Hepatocyte (in vitro differentiated cells): ENCODE data around the gene HRG. TPM values are rescaled to one million over a fixed set of nuclear protein-coding genes. Genes with fewer than 3 reads are reported as not detected.

ENCODE experiments used
- DNase-seq: peaks from one replicate; pipeline ENCODE4 v3.0.0-alpha.2; 2016; ENCODE audit warnings: low spot score
- H2AFZ ChIP-seq: fragments of 200-600 bp; sonication (generic); 2 replicates; pipeline ENCODE4 v1.6.0; 2016; ENCODE audit warnings: antibody characterized with exemption, mild to moderate bottlenecking
- H3K27ac ChIP-seq: fragments of 200-600 bp; sonication (generic); 2 replicates; pipeline ENCODE4 v1.5.1; 2016; ENCODE audit warnings: mild to moderate bottlenecking
- H3K27me3 ChIP-seq: fragments of 200-600 bp; sonication (generic); 2 replicates; pipeline ENCODE4 v1.6.1; 2016
- H3K36me3 ChIP-seq: fragments of 200-600 bp; sonication (generic); replicated peaks from 2 replicates; pipeline ENCODE4 v1.5.1; 2016; ENCODE audit warnings: low read depth; ENCODE audit not compliant: insufficient read depth
- H3K4me1 ChIP-seq: fragments of 200-600 bp; sonication (generic); 2 replicates; pipeline ENCODE4 v1.5.1; 2016; ENCODE audit warnings: mild to moderate bottlenecking, moderate library complexity; ENCODE audit not compliant: insufficient read depth
- H3K4me2 ChIP-seq: fragments of 200-600 bp; sonication (generic); 2 replicates; pipeline ENCODE4 v1.6.0; 2016
- H3K4me3 ChIP-seq: fragments of 200-600 bp; sonication (generic); 2 replicates; pipeline ENCODE4 v1.5.1; 2016; ENCODE audit warnings: mild to moderate bottlenecking
- H3K79me2 ChIP-seq: fragments of 200-600 bp; sonication (generic); 2 replicates; pipeline ENCODE4 v1.6.0; 2017; ENCODE audit warnings: mild to moderate bottlenecking
- H3K9me2 ChIP-seq: fragments of 200-600 bp; sonication (generic); replicated peaks from 2 replicates; pipeline ENCODE4 v1.6.0; 2017; ENCODE audit warnings: mild to moderate bottlenecking; ENCODE audit not compliant: insufficient read depth
- H3K9me3 ChIP-seq: fragments of 200-600 bp; sonication (generic); 2 replicates; pipeline ENCODE4 v1.5.1; 2016; ENCODE audit warnings: low read depth, mild to moderate bottlenecking
- H4K20me1 ChIP-seq: fragments of 200-600 bp; sonication (generic); 2 replicates; pipeline ENCODE4 v1.6.0; 2016; ENCODE audit warnings: mild to moderate bottlenecking; ENCODE audit not compliant: insufficient read depth, poor library complexity, severe bottlenecking
- CTCF ChIP-seq: fragments of 200-600 bp; sonication (generic); IDR thresholded peaks from 2 replicates; pipeline ENCODE4 v1.5.1; 2016; ENCODE audit warnings: antibody characterized with exemption, mild to moderate bottlenecking; ENCODE audit not compliant: poor library complexity
- EZH2 ChIP-seq: fragments of 200-600 bp; sonication (generic); IDR thresholded peaks from 2 replicates; pipeline ENCODE4 v1.6.1; 2016; ENCODE audit warnings: antibody characterized with exemption, mild to moderate bottlenecking, borderline replicate concordance
- EZH2phosphoT487 ChIP-seq: fragments of 200-600 bp; sonication (generic); IDR thresholded peaks from one replicate; pipeline ENCODE4 v1.6.1; 2018; ENCODE audit warnings: antibody characterized with exemption, mild to moderate bottlenecking, low read depth, moderate library complexity; ENCODE audit not compliant: unreplicated experiment, severe bottlenecking
- WGBS: methylation state at CpG from one replicate; pipeline ENCODE4 v1.1.6; 2016; ENCODE audit warnings: low lambda C conversion rate; ENCODE audit errors: missing lambda C conversion rate; 5-methylcytosine and 5-hydroxymethylcytosine counted together
- polyA plus RNA-seq: library from polyadenylated mRNA; unstranded; fragments of >200 nt; fragmentation: Nextera tagmentation; extraction: Ambion mirVana; gene quantifications from 2 replicates; pipeline ENCODE4 v1.2.1, GENCODE V29; 2016
- total RNA-seq: library from RNA; depleted of rRNA; stranded (reverse); fragments of >200 nt; gene quantifications from 2 replicates; pipeline ENCODE4 v1.2.3, GENCODE V29; 2014

HRG gene
- total and polyA plus RNA-seq, 2 experiments from 2014 or later, result 1.7 to 2.1 TPM

GRCh38 chr3:186639778-186640472, 25.9 kb upstream of the HRG start, which contains the start of gene FETUB:
Gene FETUB, plus strand, starts transcription at chr3:186640399. Its CDS starts 62 bp downstream, at chr3:186640461.
- H3K4me1 ChIP-seq, result no peaks in the 10 kb centered on the region
- no peak within 1 kb of the TSS for H2AFZ ChIP-seq
- no peak for TF ChIP-seq CTCF
- TF ChIP-seq EZH2, result no peak
- TF ChIP-seq EZH2phosphoT487, result no peak
- H3K27ac ChIP-seq, result no peak within 1 kb of the TSS
- no peak within 1 kb of the TSS for H3K4me2 ChIP-seq
- WGBS, result 100% methylated on average over 1 of the region's 1 CpG
- H3K27me3 ChIP-seq, result no peaks in the 10 kb centered on the region
- H3K79me2 ChIP-seq, result no peaks in the 10 kb centered on the region
- H3K4me3 ChIP-seq, result no peak within 1 kb of the TSS
- H3K36me3 ChIP-seq, result no peaks in the 10 kb centered on the region
- H3K9me2 ChIP-seq, result no peaks in the 10 kb centered on the region
- H3K9me3 ChIP-seq, result no peaks in the 10 kb centered on the region
- no peak for DNase-seq
- H4K20me1 ChIP-seq, result no peaks in the 10 kb centered on the region

- DNase-seq, result no peak
- H3K9me3 ChIP-seq, result no peaks in the 10 kb centered on the region
- no peaks in the 10 kb centered on the region for H3K9me2 ChIP-seq
- no peaks in the 10 kb centered on the region for H3K4me1 ChIP-seq
- H3K36me3 ChIP-seq, result no peaks in the 10 kb centered on the region
- no peak overlapping the region for H3K4me2 ChIP-seq
- TF ChIP-seq EZH2phosphoT487 (no peak), CTCF (no peak), EZH2 (no peak)
- H3K27me3 ChIP-seq, result no peaks in the 10 kb centered on the region
- 58% methylated on average over 9 of the region's 9 CpGs for WGBS
- no peaks in the 10 kb centered on the region for H4K20me1 ChIP-seq
- H3K79me2 ChIP-seq, result no peaks in the 10 kb centered on the region
- H2AFZ ChIP-seq, result no peak overlapping the region
- H3K4me3 ChIP-seq, result no peak overlapping the region
- H3K27ac ChIP-seq, result no peak overlapping the region
Observed at GRCh38 chr3:186640473-186640818, 25.4 kb upstream of the HRG start.

GRCh38 chr3:186640929-186641328, 24.9 kb upstream of the HRG start:
- TF ChIP-seq EZH2phosphoT487, result no peak
- TF ChIP-seq CTCF, result no peak
- no peak for TF ChIP-seq EZH2

GRCh38 chr3:186642014-186642413, 23.8 kb upstream of the HRG start:
- no peaks in the 10 kb centered on the region for H3K9me2 ChIP-seq
- H3K27ac ChIP-seq, result no peak overlapping the region
- DNase-seq, result no peak
- H3K4me2 ChIP-seq, result no peak overlapping the region
- TF ChIP-seq EZH2phosphoT487 (no peak), CTCF (no peak), EZH2 (no peak)
- no peak overlapping the region for H3K4me3 ChIP-seq
- H3K9me3 ChIP-seq, result no peaks in the 10 kb centered on the region
- H4K20me1 ChIP-seq, result no peaks in the 10 kb centered on the region
- no peaks in the 10 kb centered on the region for H3K4me1 ChIP-seq
- no peaks in the 10 kb centered on the region for H3K27me3 ChIP-seq
- H3K36me3 ChIP-seq, result no peaks in the 10 kb centered on the region
- H2AFZ ChIP-seq, result no peak overlapping the region
- H3K79me2 ChIP-seq, result no peaks in the 10 kb centered on the region
- WGBS, result 73% methylated on average over 3 of the region's 3 CpGs

More at GRCh38 chr3:186640929-186641328, 24.9 kb upstream of the HRG start:
- H3K9me3 ChIP-seq, result no peaks in the 10 kb centered on the region
- no peaks in the 10 kb centered on the region for H4K20me1 ChIP-seq
- no peak overlapping the region for H2AFZ ChIP-seq
- no peaks in the 10 kb centered on the region for H3K79me2 ChIP-seq
- H3K4me2 ChIP-seq, result no peak overlapping the region
- H3K9me2 ChIP-seq, result no peaks in the 10 kb centered on the region
- DNase-seq, result no peak
- no peaks in the 10 kb centered on the region for H3K36me3 ChIP-seq
- H3K4me3 ChIP-seq, result no peak overlapping the region
- H3K27ac ChIP-seq, result no peak overlapping the region
- no peaks in the 10 kb centered on the region for H3K27me3 ChIP-seq
- H3K4me1 ChIP-seq, result no peaks in the 10 kb centered on the region
